Coronary artery (tissue), 2 donors: ENCODE measurements around the gene SLIT3.

Source experiments
- DNase-seq: peaks from one replicate; pipeline ENCODE4 v3.0.0-alpha.2; 2017; ENCODE audit warnings: low spot score
- H3K27ac ChIP-seq, 2 donors: fragments of 200-600 bp; sonication (generic); one replicate each; pipeline ENCODE4 v1.5.1; 2016 to 2019
- H3K4me3 ChIP-seq: fragments of 200-600 bp; sonication (generic); 2 replicates; pipeline ENCODE4 v1.5.1; 2016; ENCODE audit warnings: mild to moderate bottlenecking, moderate library complexity
- CTCF ChIP-seq: fragments of 200-600 bp; sonication (generic); IDR thresholded peaks from one replicate; pipeline ENCODE4 v1.5.1; 2019; ENCODE audit warnings: antibody characterized with exemption

SLIT3 gene

GRCh38 chr5:168889039-168889438, 411.9 kb downstream of the SLIT3 start:
- H3K4me3 ChIP-seq: no peak overlapping the region
- H3K27ac ChIP-seq: no peak overlapping the region
- no peak for TF ChIP-seq CTCF
- no peak for DNase-seq

- no peak for DNase-seq
- no peak for TF ChIP-seq CTCF
- Histone ChIP-seq H3K27ac (no peak overlapping the region), H3K4me3 (no peak overlapping the region)
Measured at GRCh38 chr5:168887931-168888330, 413.0 kb downstream of the SLIT3 start.

- Histone ChIP-seq H3K4me3 (no peak overlapping the region), H3K27ac (no peak overlapping the region)
- no peak for TF ChIP-seq CTCF
- no peak for DNase-seq
Measured at GRCh38 chr5:168886157-168886556, 414.8 kb downstream of the SLIT3 start.

GRCh38 chr5:168885324-168886120, 415.4 kb downstream of the SLIT3 start:
- TF ChIP-seq CTCF: no peak
- peak overlapping the region in 1 of 2 donors; percentile 31 for H3K27ac ChIP-seq

GRCh38 chr5:168883991-168884390, 416.9 kb downstream of the SLIT3 start:
- no peak for TF ChIP-seq CTCF
- DNase-seq: no peak
- no peak overlapping the region for H3K4me3 ChIP-seq
- no peak overlapping the region for H3K27ac ChIP-seq

More at GRCh38 chr5:168885324-168886120, 415.4 kb downstream of the SLIT3 start:
- no peak for DNase-seq
- H3K4me3 ChIP-seq: no peak overlapping the region

- no peak for DNase-seq
- no peak overlapping the region for H3K4me3 ChIP-seq
- no peak for TF ChIP-seq CTCF
Measured at GRCh38 chr5:168883281-168883741, 417.6 kb downstream of the SLIT3 start.

GRCh38 chr5:168882283-168882682, 418.7 kb downstream of the SLIT3 start:
- DNase-seq: no peak
- Histone ChIP-seq H3K27ac (no peak overlapping the region), H3K4me3 (no peak overlapping the region)
- TF ChIP-seq CTCF: no peak

More at GRCh38 chr5:168883281-168883741, 417.6 kb downstream of the SLIT3 start:
- H3K27ac ChIP-seq: no peak overlapping the region
